ENCODE measurements around the gene GDF9. TPM values are rescaled to one million over a fixed set of nuclear protein-coding genes. Genes with fewer than 3 reads are reported as not detected.

Gene GDF9
- total and polyA plus RNA-seq, 2 donors (not counting 3 experiments of a cell fraction or from before 2014, with no cell fraction given), result 0.07 TPM; not detected in 1

GRCh38 chr5:132816083-132816482, 50.2 kb downstream of the GDF9 start:
- no TSS peak for BruUV-seq (replicated peaks)
- dilution Hi-C loops (cut with MboI; ENCODE audit: extremely low pct_ligation_motif_present, low sequenced_read_pairs), result no loop called here
- no peak overlapping the region for H3K27ac ChIP-seq (ENCODE audit: insufficient read depth, low read depth, low read length)
- H3K4me2 ChIP-seq (ENCODE audit: insufficient read depth, low read length), result no peak overlapping the region
- peaks cover 2% of the 10 kb centered on the region for H3K4me1 ChIP-seq (ENCODE audit: control insufficient read depth, extremely low read depth, insufficient read depth, low read length)
- H2AFZ ChIP-seq (ENCODE audit: low read depth, low read length), result no peak overlapping the region
- peaks cover 14 to 29% of the 10 kb centered on the region in 2 experiments for H3K27me3 ChIP-seq (ENCODE audit: control insufficient read depth in 2 of 2, insufficient read depth in 2 of 2, low read length in 2 of 2)
- no peaks in the 10 kb centered on the region for H3K9me3 ChIP-seq (replicated peaks; ENCODE audit: control insufficient read depth, insufficient read depth, low read length)
- DNase-seq (ENCODE audit: low read depth, low spot score) (no peak), FAIRE-seq (peak; percentile 26)
- H3K36me3 ChIP-seq (ENCODE audit: control insufficient read depth in 2 of 2, extremely low read depth in 1 of 2, insufficient read depth in 2 of 2, low read length in 2 of 2), result no peaks in the 10 kb centered on the region
- H3K4me3 ChIP-seq (replicated peaks in 1 of 3; ENCODE audit: insufficient read depth in 1 of 3, low read depth in 1 of 3, low read length in 3 of 3), result no peak overlapping the region
- CTCF ChIA-PET, result interaction anchor here (1.0 kb wide), 1 partner anchor 9 kb away, joined by 4 read pairs; no protein-coding TSS in a partner anchor
- POLR2A ChIA-PET, result interaction anchor here (1.2 kb wide), 1 partner anchor 13 kb away, joined by 3 read pairs; no protein-coding TSS in a partner anchor
- no peaks in the 10 kb centered on the region for H4K20me1 ChIP-seq (replicated peaks; ENCODE audit: control insufficient read depth, extremely low read depth, insufficient read depth, low read length)
- H3K9me1 ChIP-seq (replicated peaks; ENCODE audit: control insufficient read depth, extremely low read depth, insufficient read depth, low read length), result no peaks in the 10 kb centered on the region
- no peaks in the 10 kb centered on the region for H3K79me2 ChIP-seq (ENCODE audit: control insufficient read depth, insufficient read depth, low read length)
- TF ChIP-seq POLR2A (IDR thresholded peaks at IDR 0.05; ENCODE audit: low read depth, low read length) (no peak), MYC (IDR thresholded peaks at IDR 0.05; ENCODE audit: low read depth, low read length) (no peak), CTCF (IDR thresholded peaks at IDR 0.05; ENCODE audit: extremely low read depth in 1 of 2, insufficient read depth in 1 of 2, low read depth in 1 of 2, low read length in 2 of 2) (no peak), GATA2 (IDR thresholded peaks at IDR 0.05; ENCODE audit: insufficient read depth, insufficient read length, low read depth, low read length) (no peak), EZH2 (IDR thresholded peaks at IDR 0.05; ENCODE audit: borderline replicate concordance, low read depth, low read length, severe bottlenecking) (no peak), JUN (IDR thresholded peaks at IDR 0.05; ENCODE audit: borderline replicate concordance, insufficient read depth, insufficient read length, low read depth) (no peak), FOS (IDR thresholded peaks at IDR 0.05; ENCODE audit: borderline replicate concordance, insufficient read depth, low read length) (no peak), POLR2AphosphoS5 (IDR thresholded peaks at IDR 0.05; ENCODE audit: insufficient read depth, low read depth, low read length) (no peak), MAX (IDR thresholded peaks at IDR 0.05; ENCODE audit: insufficient read depth, insufficient read length) (no peak)
- intact Hi-C loops (cut with micrococcal nuclease), result no loop called here
- no peak overlapping the region for H3K9ac ChIP-seq (replicated peaks; ENCODE audit: extremely low read depth, insufficient read depth, low read length)

Measured in endothelial cell of umbilical vein (primary cell).